22Rv1 (cell line): Measurements from ENCODE around the gene TTC32.

Experiments
- CTCF ChIP-seq: fragments of 450-650 bp; IDR thresholded peaks from 2 replicates; pipeline ENCODE4 v1.5.1; 2017; ENCODE audit warnings: mild to moderate bottlenecking
- ZFX ChIP-seq: fragments of 450-650 bp; IDR thresholded peaks from 2 replicates; pipeline ENCODE4 v1.6.1; 2017; ENCODE audit warnings: antibody characterized with exemption, borderline replicate concordance

- TF ChIP-seq CTCF, result no peak
- TF ChIP-seq ZFX, result no peak
Observed at GRCh38 chr2:19885791-19886190, 16.0 kb downstream of the TTC32 start.
